Sigmoid colon (tissue), 4 donors: ENCODE data around the gene MTM1.

Experiments
- EP300 ChIP-seq, 4 donors: sonication (generic); formaldehyde crosslinking; IDR thresholded peaks; one replicate each; pipeline ENCODE4 v1.6.1; 2017; ENCODE audit warnings: antibody characterized with exemption in 4 of 4
- POLR2A ChIP-seq, 2 donors: fragments of 450-650 bp; IDR thresholded peaks; one replicate each; pipeline ENCODE4 v1.6.1; 2016; ENCODE audit warnings: antibody characterized with exemption in 2 of 2, mild to moderate bottlenecking in 2 of 2, moderate library complexity in 2 of 2
- POLR2AphosphoS5 ChIP-seq, 4 donors: sonication (generic); formaldehyde crosslinking; IDR thresholded peaks; one replicate each; pipeline ENCODE4 v1.6.1; 2017; ENCODE audit warnings: antibody characterized with exemption in 4 of 4
- TF ChIP-seq, protein P1 (sequence below), 4 experiments: fragments of 450-650 bp in 3 of 4; fragments of 200-600 bp in 1 of 4; IDR thresholded peaks; one replicate each; pipeline ENCODE4 v1.5.1; 2016 to 2019; ENCODE audit warnings: antibody characterized with exemption in 4 of 4, mild to moderate bottlenecking in 3 of 4, moderate library complexity in 2 of 4

DNA sequence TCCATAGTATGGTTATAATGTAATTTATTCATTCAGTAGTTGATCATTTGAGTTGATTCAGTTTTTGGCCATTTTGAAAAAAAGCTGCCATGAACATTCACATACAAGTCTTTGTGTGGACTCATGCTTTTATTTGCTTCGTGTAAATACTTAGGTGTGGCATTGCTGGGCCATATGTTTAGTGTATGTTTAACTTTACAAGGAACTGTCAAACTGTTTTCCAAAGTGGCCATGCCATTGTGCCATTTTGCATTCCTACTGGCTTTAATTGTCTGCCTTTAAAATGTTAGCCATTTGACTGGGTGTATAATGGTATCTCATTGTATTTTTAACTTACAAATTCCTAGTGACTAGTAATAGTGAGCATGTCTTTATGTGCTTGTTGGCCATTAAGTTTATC is 8.8 kb downstream of the MTM1 start:
- TF ChIP-seq, protein P1, sequence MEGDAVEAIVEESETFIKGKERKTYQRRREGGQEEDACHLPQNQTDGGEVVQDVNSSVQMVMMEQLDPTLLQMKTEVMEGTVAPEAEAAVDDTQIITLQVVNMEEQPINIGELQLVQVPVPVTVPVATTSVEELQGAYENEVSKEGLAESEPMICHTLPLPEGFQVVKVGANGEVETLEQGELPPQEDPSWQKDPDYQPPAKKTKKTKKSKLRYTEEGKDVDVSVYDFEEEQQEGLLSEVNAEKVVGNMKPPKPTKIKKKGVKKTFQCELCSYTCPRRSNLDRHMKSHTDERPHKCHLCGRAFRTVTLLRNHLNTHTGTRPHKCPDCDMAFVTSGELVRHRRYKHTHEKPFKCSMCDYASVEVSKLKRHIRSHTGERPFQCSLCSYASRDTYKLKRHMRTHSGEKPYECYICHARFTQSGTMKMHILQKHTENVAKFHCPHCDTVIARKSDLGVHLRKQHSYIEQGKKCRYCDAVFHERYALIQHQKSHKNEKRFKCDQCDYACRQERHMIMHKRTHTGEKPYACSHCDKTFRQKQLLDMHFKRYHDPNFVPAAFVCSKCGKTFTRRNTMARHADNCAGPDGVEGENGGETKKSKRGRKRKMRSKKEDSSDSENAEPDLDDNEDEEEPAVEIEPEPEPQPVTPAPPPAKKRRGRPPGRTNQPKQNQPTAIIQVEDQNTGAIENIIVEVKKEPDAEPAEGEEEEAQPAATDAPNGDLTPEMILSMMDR (IDR thresholded peaks at IDR 0.05) = no peak
- TF ChIP-seq POLR2A (IDR thresholded peaks at IDR 0.05) (no peak), EP300 (IDR thresholded peaks at IDR 0.05) (no peak), POLR2AphosphoS5 (IDR thresholded peaks at IDR 0.05) (no peak)
